NCI-H1092 treated with DMSO at 0.1 percent for 48 hours (cell line): Measurements from ENCODE around the gene ACTRT2.

Source experiments
- DNase-seq: peaks from one replicate; lab custom pipeline; 2025; lab: John Stamatoyannopoulos, UW

The ACTRT2 gene

GRCh38 chr1:3069491-3070308, 48.4 kb downstream of the ACTRT2 start:
- peak; percentile 36 for DNase-seq

- DNase-seq: no peak
Observed at GRCh38 chr1:3070309-3070643, 49.0 kb downstream of the ACTRT2 start.

GRCh38 chr1:3070644-3071564, 49.6 kb downstream of the ACTRT2 start:
- no peak for DNase-seq

- no peak for DNase-seq
Observed at GRCh38 chr1:3071565-3072390, 50.5 kb downstream of the ACTRT2 start.
